ENCODE results near the gene PATZ1.

PATZ1 gene

DNA sequence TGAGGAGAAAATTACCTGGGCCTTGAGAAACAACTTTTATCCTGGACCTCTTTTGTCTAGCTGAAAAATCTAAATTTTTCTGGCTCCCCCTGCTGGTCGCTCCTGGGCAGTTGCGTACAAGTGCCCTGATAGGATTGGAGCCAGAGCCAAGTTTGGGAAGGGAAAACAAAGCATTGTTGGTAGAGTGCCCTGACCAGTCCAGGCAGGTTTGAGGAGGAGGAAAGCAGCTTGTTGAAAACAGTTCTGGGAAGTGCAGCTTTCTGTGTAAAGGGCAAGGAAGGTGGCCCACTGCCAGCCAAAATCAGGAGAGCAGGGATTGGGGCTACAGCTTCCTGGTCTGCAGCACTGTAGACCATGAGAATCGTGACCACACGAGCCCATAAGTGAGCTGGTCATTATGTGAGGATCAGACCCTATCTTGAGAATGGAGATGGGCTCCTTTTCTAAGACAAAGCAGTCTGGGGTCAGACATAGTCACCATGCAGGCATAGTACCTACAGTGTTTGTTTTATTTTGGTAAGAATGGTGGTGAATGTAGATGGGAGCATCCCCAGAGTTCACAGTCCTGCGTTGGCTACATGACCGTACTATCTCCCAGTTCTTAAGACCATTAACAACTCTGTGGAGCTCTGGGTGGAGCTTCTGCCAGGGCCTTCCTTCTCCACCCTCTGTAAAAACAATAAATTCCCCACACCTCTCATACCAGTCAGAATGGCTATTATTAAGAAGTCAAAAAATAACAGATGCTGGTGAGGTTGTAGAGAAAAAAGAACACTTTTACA, 32.6 kb downstream of the PATZ1 start:
- DNase-seq, result peak in 1 of 2 experiments; percentile 54

DNA sequence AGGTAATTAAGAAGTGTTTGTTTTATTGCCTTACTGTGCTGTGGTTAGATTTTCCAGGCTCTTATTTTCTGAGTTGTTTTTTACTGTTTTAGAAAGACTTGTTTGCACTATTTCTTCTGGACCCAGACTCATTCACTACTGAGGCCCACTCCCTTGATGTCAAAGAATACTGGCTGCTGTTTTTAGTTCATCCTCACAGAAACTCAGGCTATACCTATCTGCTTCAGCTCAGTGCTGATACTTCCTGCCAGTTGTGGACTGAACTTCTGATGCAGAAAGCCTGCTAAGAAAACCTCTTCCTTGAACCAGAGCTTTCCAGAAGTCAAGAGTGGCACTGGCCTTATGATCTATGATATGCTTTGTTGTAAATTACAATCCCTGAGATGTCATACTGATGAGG, 38.0 kb downstream of the PATZ1 start:
- no peak for DNase-seq

DNA sequence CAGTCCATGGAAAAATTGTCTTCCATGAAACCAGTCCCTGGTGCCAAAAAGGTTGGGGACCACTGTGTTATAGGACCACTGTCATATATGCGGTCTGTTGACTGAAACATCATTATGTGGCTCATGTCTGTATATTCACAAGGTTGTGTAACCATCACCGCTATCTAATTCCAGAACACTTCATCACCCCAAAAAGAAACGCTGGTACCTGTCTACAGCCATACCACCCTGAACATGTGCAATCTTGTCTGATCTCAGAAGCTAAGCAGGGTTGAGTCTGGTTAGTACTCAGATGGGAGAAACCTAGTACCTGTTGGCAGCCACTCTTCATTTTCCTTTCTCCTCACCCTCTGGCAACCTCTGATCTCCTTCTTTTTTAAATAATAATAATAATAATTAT, 41.0 kb downstream of the PATZ1 start:
- no peak for DNase-seq

DNA sequence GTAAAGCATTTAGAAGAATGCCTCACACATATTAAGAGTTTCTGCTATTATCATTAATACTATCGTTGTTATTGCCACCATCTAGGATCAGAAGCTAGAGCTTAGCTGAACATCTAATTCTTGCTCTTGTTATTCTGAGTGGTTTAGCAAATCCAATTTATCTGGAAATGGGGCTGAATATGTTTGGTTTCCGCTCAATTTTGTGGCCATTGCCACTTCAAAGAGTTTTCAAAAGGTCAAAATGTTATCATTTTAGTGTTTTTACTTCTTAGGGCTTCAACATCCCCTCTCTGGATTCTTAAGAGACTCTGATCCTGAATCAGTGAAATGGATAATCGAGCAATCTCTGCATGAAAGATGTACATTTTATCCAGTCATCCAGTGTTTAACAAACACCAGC, 43.6 kb downstream of the PATZ1 start:
- DNase-seq, result no peak

DNA sequence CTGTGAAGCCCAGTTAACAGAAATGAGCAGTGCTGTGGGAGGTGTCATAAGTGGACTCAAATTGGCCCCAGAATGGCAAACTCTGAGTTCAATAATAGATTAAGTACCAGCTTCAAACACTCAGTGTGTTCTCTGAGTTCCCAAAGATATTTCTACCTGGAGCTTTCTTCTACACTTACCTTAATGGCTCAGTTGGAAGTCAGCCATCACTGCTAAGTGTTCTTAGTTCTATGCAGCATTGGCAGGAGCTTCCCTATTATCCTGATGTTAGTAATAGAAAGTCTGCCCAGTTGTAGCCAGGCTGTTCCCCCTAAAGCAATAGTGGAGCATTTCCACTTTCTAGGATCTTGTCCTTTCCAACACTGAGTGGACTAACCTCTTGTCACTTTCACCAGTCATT, 44.1 kb downstream of the PATZ1 start:
- no peak for DNase-seq

DNA sequence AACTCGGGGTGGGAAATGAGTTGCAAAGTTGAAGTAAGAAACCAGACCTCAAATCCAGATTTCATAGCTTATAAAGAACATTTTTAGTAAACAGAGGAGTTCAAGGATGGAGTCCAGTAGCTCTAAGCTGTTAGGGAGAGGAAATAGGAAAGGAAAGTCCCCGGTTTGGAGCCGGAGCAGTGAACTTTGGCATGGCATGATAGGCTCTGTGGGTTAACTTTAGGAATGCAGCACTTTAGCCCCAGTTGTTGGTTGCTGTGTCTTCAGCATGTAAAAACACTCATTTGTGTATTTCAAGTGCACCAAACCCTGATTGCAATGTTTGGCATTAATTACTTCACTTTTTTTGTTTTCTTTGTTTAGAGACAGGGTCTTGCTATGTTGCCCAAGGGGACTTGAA, 45.2 kb downstream of the PATZ1 start:
- DNase-seq, result no peak

DNA sequence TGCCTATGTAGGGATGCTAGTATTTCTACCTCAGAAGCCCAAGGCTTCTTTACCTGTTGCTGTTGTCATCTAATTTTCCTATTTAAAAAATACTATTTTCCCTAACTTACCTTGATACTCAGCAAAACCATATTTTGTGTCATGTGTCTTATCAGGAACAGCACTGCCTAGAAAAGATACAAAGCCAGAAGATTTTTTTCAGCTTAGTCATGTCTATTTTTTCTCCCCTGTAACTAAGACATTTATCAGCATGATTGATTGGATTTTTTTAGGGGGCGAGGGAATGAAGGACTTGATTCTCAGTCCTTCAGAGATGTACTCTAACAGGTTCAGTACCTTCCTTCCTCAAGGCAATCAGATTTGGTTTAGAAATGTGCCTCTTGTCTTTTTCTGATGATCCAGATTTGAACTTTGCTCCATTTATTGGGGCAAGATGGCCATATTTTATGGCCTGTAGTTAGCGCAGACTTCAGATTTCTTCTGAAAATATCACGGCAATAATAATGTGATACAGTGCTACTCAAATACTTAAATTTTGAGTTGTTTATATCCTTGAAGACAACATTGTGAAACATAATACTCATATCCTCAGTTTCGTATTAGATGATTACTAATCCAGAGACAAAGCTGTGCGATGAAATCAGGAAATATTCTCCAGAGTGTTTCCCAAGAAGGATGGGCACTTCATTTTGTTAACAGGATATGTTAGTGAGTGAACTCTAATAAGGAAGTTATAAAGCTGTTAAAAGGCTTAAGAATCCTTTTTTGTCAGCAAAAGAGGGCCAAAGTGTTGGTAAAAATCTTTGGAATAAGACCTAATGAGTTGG, 50.1 kb downstream of the PATZ1 start:
- no peak for DNase-seq

DNA sequence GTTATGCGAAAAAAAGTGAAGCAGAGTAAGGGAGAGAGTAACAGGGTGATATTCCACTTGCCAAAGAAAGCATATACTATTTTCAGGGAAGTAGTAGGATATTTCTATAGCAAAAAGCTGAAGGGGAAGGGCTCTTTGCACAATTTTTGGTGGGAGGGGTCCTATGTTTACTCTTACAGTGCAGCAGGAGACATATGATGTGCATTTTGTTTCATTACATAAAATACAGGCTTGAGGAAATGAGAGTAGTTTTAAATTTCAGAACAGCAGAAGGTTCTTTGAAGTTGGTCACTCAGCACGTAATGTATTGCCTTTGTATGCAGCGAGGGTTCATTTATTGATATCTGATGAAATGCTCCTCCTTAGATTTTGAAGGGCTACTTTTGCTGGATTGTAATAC, 50.8 kb downstream of the PATZ1 start:
- DNase-seq, result no peak

DNA sequence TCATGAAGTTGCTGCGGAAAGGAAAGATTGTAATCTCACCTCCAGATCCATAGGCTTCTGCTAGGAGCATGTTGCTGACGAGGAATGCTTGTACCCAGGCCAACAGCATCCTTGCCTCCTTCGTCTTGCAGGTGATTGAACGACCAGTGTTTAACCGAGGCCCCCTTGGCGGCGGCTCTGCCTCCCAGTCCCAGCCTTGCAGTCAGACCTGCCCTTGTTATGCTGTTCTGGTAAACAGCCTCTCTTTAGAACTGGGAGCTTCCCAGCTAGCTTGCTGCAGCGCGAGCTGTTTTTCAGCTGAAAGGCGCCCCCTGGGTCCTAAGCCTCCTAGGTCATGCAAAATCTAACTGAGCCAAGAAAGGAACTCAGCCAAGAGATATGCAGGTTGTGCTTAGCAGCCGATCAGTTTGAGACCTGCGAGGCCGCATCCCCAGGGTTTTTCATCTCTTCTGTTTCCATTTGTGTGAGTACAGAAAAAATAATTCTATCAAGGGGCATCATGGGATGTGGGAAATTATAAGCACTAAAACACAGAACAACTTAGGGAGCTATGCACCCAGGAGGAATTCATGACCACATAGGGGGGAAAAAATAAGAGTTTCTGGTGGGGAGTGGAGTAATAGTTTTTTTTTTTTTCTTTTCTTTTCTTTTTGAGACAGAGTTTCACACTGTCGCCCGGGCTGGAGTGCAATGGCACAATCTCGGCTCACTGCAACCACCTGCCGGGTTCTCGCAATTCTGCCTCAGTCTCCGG, 53.7 kb downstream of the PATZ1 start, which contains the start of gene PIK3IP1:
Gene PIK3IP1 (minus strand): TSS at position 253 of the 754 bp plus-strand sequence. CDS start 144 bp downstream, at position 109.
- DNase-seq, result peak; percentile 77 to 96

DNA sequence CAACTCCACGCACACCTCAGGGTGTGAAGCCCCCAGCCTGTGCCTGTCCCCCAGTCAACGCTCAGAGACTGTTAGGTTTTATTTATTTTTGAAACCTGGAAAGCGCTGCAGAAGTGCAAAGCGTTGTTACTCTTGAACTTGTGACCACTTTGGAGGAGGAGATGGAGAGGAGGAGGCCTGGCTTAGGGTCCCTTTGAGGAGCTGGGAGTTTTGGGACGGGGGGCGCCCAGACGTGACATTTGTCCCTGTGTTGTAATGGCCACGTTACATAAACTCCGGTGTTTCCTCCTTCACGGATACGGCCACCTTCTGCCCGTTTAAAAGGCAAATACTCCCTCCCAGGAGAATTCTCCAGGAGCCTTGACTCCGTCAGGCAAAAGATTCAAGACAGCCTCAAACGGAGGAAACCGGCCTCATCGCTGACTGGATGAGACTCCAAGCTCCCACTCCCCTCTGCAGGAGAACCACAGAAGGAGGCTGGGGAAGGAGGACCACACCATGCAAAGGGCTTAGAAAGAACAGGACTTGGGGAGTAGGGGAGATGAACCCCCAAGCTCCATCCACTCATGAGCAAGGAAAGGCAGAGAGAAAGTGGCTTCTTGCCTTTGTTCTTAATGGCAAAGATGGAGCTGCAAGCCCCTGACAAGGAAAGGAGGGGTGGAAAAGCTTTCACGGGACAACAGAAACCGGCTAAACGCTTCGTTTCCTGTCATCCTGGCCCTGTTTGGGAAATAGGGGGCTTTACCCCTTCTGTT, 54.5 kb downstream of the PATZ1 start:
- DNase-seq, result no peak

DNA sequence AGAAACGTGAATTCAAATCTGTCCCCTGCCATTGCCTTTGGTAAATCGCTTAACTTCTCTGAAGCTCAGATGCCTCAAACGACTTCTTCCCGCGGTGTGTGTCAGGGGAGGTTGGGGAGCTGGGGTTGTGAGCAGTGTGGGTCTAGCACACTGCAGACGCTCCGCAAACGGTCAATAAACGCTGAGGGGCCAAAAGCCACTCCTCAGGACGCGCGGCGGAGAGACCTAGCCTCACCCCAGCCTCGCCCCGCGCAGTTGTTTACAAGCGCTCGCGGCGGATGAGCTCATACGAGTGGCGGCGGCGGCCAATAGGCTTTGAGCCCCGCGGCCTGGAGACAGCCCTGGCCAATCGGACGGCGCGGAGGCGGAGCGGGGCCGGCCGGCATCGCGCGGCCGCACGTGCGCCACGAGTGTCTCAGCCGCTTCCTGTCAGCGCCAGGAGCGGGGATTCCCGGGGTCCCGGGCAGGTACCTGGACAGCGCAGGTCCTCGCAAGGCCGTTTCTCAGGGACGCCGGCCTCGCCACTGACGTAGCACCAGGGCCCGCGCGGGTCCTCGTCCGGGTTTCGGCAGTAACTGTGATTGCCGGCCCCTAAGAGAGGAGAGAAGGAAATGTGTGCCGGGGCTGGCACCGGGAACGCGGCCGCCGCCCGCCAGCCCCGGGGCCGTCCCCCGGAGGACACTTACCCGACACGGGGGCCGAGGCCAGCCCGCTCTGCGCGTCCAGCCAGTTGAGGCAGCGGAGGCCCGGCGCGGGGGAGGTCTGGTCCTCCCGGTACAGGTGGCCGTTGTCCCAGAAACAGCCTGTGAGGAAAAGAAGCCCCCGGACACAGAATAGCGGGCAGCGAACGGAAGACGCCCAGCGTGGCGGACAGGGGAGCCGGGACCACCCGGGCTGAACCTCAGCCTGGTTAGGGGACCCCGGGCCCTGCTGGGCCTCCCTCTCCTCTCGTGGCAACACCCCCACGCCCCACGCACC, 55.4 kb downstream of the PATZ1 start:
- peak; percentile 39 to 81 for DNase-seq

DNA sequence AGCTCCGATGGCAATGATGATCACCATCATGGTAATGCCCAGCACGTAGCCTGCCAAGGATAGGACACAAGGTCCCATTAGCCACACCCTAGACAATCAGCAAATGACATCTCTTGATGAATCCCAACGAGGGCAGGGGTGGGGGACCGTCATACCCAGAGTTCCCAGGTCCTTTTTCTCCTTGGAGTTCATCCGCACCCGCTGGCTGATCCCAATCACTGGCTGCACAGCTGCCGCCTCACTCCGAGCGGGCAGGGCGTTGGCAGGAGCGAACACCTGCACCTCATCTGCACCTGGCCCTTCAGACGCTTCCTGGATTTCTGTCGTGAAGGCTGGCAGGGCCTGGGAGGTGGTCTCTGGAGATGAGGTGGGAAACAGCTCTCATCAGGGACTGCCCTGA, 56.8 kb downstream of the PATZ1 start:
- no peak for DNase-seq

DNA sequence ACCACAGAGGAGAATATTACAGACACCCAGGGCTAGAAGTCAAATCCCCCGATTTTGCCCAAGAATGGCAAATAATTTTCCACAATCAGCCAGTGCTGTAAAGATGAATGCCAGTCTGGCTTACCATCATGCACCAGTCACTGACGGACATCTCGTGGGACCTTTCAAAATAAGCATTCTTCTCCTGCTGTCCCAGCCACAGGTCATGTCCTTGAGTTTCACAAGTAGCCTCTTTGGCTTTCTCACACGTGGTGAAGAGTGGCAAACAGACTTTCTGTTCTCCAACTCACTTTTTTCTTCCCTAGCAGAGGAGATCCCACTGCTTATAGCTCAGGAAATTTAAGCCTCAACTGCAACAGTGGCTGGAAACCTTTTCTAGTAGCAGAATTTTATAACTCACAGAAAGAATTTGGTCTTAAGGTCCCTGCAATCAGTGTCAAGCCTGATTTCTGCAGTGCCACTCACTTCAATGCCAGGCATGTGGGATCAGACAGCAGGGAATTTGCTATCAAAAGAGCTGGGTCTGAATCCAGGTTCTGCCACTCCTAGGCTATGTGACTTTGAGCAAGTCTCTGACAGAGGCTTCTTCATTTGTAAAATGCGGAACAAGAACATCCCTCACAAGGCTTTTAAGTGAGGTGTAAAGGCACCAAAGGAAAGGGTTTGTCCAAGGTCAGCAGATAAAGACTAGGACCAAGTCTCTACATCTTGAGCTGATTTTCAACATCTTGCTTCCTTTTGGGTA, 57.5 kb downstream of the PATZ1 start:
- no peak for DNase-seq

DNA sequence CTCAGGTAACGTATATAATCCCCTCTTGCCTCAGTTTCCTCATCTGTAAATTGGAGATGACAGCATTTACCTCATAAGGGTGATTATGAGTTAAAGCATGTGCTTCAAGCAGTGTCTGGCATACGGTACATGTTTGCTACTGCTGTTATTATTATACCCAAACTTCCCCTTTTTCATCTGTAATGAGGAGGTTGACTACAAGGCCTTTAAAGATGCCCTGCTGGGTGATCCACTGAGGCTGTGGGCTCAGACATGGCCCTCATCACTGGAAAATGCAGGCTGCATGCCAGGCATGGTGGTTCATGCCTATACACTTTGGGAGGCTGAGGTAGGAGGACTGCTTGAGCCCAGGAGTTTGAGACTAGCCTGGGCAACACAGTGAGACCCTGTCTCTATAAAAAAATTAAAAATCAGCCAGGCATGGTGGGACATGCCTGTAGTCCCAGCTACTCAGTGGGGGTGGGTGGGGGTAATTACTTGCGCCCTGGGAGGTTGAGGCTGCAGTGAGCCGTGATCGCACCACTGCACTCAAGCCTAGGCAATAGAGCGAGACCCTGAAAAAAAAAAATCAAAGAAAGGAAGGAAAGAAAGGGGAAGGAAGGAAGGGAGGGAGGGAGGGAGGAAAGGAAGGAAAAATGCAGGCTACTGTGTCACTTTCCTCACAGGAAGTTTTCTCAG, 58.2 kb downstream of the PATZ1 start:
- DNase-seq, result no peak

DNA sequence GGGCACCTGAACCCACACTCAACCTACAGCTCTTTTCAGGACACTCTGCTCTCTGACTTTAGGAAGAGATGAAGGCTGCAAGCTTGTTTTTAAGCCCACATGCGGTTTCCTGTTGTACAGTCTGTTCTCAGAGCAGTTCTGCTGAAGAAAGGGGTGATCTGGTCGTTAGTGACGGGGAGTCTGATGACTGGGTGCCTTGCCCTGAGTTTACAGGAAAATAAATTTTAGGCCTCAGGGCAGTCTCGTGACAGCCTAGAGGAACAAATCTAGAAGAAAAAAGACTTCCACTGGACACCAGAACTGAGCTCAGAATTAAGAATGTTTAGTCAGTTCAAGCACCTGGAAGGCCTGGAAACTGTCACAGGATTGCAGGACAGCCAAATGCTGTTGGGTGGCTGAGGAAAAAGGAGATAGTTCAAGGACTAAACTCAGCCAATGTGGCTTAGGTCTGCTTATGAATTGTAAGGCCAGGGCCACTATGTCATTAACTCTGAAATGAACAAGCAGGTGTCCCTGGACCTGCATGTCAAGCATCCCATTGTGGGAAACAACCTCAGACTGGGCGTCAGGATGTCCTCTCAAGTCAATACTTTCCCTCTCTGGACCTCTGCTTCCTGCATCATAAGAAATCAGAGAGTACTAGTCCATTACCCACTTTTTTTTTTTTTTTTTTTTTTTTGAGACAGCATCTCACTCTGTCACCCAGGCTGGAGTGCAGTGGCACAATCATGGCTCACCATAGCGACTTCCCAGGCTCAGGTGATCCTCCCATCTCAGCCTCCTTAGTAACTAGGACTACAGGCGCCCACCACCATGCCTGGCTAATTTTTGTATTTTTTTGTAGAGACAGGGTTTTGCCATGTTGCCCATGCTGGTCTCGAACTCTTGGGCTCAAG, 59.5 kb downstream of the PATZ1 start:
- no peak for DNase-seq

DNA sequence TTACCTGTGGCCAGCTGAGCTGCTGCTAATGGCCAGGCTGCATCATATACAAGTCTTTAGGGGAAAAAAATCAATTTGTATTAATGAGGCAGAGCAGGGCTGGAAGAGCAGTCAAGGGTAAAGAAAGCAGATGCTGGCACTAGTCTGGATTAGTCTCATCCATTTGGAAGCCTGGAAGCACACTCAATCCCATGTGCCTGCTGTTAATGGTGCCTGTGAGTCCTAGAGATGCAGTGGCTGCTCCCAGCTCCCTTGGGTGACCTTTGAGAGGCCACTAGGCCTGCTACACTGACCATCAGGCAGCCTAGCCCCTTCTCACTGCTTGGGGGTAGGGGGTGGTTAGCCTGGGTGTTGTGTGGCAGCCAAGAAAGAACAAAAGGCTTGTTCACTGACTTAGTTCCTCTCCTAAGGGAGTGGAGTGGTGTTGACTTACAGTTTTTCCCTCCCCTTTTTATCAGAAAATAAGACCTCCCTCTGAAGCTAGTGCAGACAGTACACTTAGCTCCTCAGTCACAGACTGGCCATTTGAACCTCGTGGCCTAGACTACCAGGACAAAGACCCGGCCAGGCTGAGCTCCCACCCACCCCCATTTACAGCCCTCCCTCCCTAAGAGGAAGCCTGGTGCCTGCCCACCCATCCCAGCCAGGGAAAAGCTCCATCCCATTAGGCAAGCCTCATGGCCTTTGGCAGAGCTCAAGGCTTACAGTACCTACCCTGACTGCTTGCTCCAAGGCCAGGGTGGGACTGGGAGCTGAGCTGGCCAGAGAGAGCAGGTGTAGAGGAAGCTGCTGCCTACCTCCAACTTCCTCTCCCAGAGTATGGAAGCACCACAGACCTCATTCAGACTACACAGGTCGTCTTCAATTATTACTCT, 61.6 kb downstream of the PATZ1 start:
- DNase-seq, result no peak

DNA sequence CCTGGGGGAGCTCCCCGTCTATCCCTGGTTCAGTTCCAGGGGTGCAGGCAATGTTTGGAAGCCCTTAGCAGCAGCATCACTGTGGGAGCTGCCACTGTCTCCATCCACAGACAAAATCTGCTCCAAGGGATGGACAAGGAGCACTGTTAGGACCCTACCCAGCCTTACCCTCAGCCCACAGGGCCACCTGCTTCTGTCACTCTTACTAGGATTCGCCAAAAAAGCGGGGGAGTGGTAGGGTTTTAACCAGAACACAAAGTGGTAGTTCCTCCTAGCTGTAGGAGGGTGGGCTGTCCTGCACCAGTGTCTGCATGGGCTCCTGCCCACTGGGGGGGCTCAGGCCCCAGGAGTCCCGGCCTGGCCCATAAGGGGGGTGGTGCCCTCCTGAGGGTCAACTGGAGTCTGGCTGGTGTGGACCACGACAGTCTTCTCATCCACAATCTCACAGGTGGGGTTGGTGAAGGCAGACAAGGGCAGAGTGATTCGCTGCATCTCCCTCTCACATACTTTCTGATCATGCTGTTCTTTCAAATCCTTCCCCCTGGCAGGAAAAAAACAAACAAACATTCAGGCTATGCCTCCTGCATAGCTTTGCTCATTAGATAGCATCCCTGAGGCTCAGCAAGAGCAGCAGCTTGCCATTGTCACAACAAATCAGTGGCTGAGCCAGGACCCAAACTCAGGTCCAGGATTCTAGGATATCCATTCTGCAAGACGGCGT, 63.2 kb downstream of the PATZ1 start:
- no peak for DNase-seq
